Neutrophil (primary cell): ENCODE measurements around the gene HIGD1C.

Experiments
- H3K27ac ChIP-seq: fragments of 200-600 bp; sonication (generic); 2 replicates; pipeline ENCODE4 v1.5.1; 2016; ENCODE audit warnings: mild to moderate bottlenecking, moderate library complexity
- H3K27me3 ChIP-seq: fragments of 200-600 bp; sonication (generic); 2 replicates; pipeline ENCODE4 v1.6.0; 2016; ENCODE audit warnings: mild to moderate bottlenecking
- H3K36me3 ChIP-seq: fragments of 200-600 bp; sonication (generic); 2 replicates; pipeline ENCODE4 v1.5.1; 2017
- H3K4me1 ChIP-seq, 2 experiments: fragments of 200-600 bp in 1 of 2; sonication (generic) in 1 of 2; 1 replicate in 1 of 2; 2 replicates in 1 of 2; pipeline versions ENCODE4 v1.5.1 to v1.6.1; 2013 to 2016; ENCODE audit warnings: low read depth in 1 of 2, low read length in 1 of 2, mild to moderate bottlenecking in 1 of 2, moderate library complexity in 1 of 2; ENCODE audit not compliant: control insufficient read depth in 1 of 2, insufficient read depth in 1 of 2
- H3K4me3 ChIP-seq, 2 experiments: fragments of 200-600 bp in 1 of 2; sonication (generic) in 1 of 2; 1 replicate in 1 of 2; 2 replicates in 1 of 2; pipeline ENCODE4 v1.5.1; 2013 to 2016; ENCODE audit warnings: low read depth in 1 of 2, low read length in 1 of 2, mild to moderate bottlenecking in 1 of 2, moderate library complexity in 1 of 2
- H3K9me3 ChIP-seq: fragments of 200-600 bp; sonication (generic); 2 replicates; pipeline ENCODE4 v1.5.1; 2016
- CTCF ChIP-seq: fragments of 200-600 bp; sonication (generic); IDR thresholded peaks from 2 replicates; pipeline ENCODE4 v1.5.1; 2016; ENCODE audit warnings: antibody characterized with exemption

The HIGD1C gene

GRCh38 chr12:50934981-50935807, 17.1 kb upstream of the HIGD1C start:
- H3K36me3 ChIP-seq: no peaks in the 10 kb centered on the region
- no peak for TF ChIP-seq CTCF
- H3K27me3 ChIP-seq: no peaks in the 10 kb centered on the region
- no peak overlapping the region for H3K4me3 ChIP-seq
- H3K4me1 ChIP-seq: peaks cover 38 to 41% of the 10 kb centered on the region in 2 experiments
- H3K9me3 ChIP-seq: no peaks in the 10 kb centered on the region
- H3K27ac ChIP-seq: peak overlapping the region; percentile 64

- H3K36me3 ChIP-seq: no peaks in the 10 kb centered on the region
- peaks cover 38 to 41% of the 10 kb centered on the region in 2 experiments for H3K4me1 ChIP-seq
- no peak for TF ChIP-seq CTCF
- no peaks in the 10 kb centered on the region for H3K27me3 ChIP-seq
- no peaks in the 10 kb centered on the region for H3K9me3 ChIP-seq
- no peak overlapping the region for H3K4me3 ChIP-seq
- H3K27ac ChIP-seq: no peak overlapping the region
Measured at GRCh38 chr12:50936821-50937530, 15.4 kb upstream of the HIGD1C start.

- no peaks in the 10 kb centered on the region for H3K9me3 ChIP-seq
- no peaks in the 10 kb centered on the region for H3K27me3 ChIP-seq
- H3K36me3 ChIP-seq: no peaks in the 10 kb centered on the region
- TF ChIP-seq CTCF: no peak
- H3K4me3 ChIP-seq: no peak overlapping the region
- H3K27ac ChIP-seq: no peak overlapping the region
- peaks cover 34 to 39% of the 10 kb centered on the region in 2 experiments for H3K4me1 ChIP-seq
Measured at GRCh38 chr12:50937653-50938052, 14.7 kb upstream of the HIGD1C start.

GRCh38 chr12:50947933-50948626, 4.3 kb upstream of the HIGD1C start:
- Histone ChIP-seq H3K27ac (no peak overlapping the region), H3K4me1 (peaks cover 20 to 34% of the 10 kb centered on the region in 2 experiments), H3K27me3 (no peaks in the 10 kb centered on the region), H3K4me3 (no peak overlapping the region), H3K36me3 (no peaks in the 10 kb centered on the region), H3K9me3 (no peaks in the 10 kb centered on the region)
- no peak for TF ChIP-seq CTCF

GRCh38 chr12:50948798-50949197, 3.5 kb upstream of the HIGD1C start:
- Histone ChIP-seq H3K27me3 (no peaks in the 10 kb centered on the region), H3K4me1 (peaks cover 20 to 34% of the 10 kb centered on the region in 2 experiments), H3K4me3 (no peak overlapping the region), H3K9me3 (no peaks in the 10 kb centered on the region), H3K27ac (no peak overlapping the region), H3K36me3 (no peaks in the 10 kb centered on the region)
- TF ChIP-seq CTCF: no peak
